Measurements from ENCODE around the gene GMDS.
A peak's percentile ranks its signal among the peaks of the same experiment; 100 is the strongest.

Gene GMDS

GRCh38 chr6:2216794-2217383 lies 28.5 kb downstream of the GMDS start:
- no peaks in the 10 kb centered on the region for H3K36me3 ChIP-seq (ENCODE audit: control insufficient read depth, insufficient read depth, low read length)
- H3K4me3 ChIP-seq (replicated peaks; ENCODE audit: low read depth, low read length) = no peak overlapping the region
- no peak for TF ChIP-seq CTCF (IDR thresholded peaks at IDR 0.05; ENCODE audit: insufficient read depth, low read length, poor library complexity, severe bottlenecking)
- DNase-seq (ENCODE audit: extremely low read depth, insufficient read length) = no peak
- no peaks in the 10 kb centered on the region for H3K27me3 ChIP-seq (replicated peaks; ENCODE audit: control insufficient read depth, insufficient read depth, low read length)

- DNase-seq (ENCODE audit: extremely low read depth, insufficient read length) = no peak
- Histone ChIP-seq H3K4me3 (replicated peaks; ENCODE audit: low read depth, low read length) (no peak overlapping the region), H3K27me3 (replicated peaks; ENCODE audit: control insufficient read depth, insufficient read depth, low read length) (no peaks in the 10 kb centered on the region), H3K36me3 (ENCODE audit: control insufficient read depth, insufficient read depth, low read length) (no peaks in the 10 kb centered on the region)
- no peak for TF ChIP-seq CTCF (IDR thresholded peaks at IDR 0.05; ENCODE audit: insufficient read depth, low read length, poor library complexity, severe bottlenecking)
Measured at GRCh38 chr6:2215342-2215741, 30.1 kb downstream of the GMDS start.

GRCh38 chr6:2213086-2213485 lies 32.3 kb downstream of the GMDS start:
- TF ChIP-seq CTCF (IDR thresholded peaks at IDR 0.05; ENCODE audit: insufficient read depth, low read length, poor library complexity, severe bottlenecking) = no peak
- H3K4me3 ChIP-seq (replicated peaks; ENCODE audit: low read depth, low read length) = no peak overlapping the region
- no peaks in the 10 kb centered on the region for H3K36me3 ChIP-seq (ENCODE audit: control insufficient read depth, insufficient read depth, low read length)
- DNase-seq (ENCODE audit: extremely low read depth, insufficient read length) = no peak
- H3K27me3 ChIP-seq (replicated peaks; ENCODE audit: control insufficient read depth, insufficient read depth, low read length) = no peaks in the 10 kb centered on the region

- DNase-seq (ENCODE audit: extremely low read depth, insufficient read length) = no peak
- Histone ChIP-seq H3K27me3 (replicated peaks; ENCODE audit: control insufficient read depth, insufficient read depth, low read length) (no peaks in the 10 kb centered on the region), H3K36me3 (ENCODE audit: control insufficient read depth, insufficient read depth, low read length) (no peaks in the 10 kb centered on the region), H3K4me3 (replicated peaks; ENCODE audit: low read depth, low read length) (no peak overlapping the region)
- peak; percentile 87 for TF ChIP-seq CTCF (IDR thresholded peaks at IDR 0.05; ENCODE audit: insufficient read depth, low read length, poor library complexity, severe bottlenecking)
Measured at GRCh38 chr6:2209226-2209809, 36.1 kb downstream of the GMDS start.

- no peaks in the 10 kb centered on the region for H3K36me3 ChIP-seq (ENCODE audit: control insufficient read depth, insufficient read depth, low read length)
- DNase-seq (ENCODE audit: extremely low read depth, insufficient read length) = no peak
- no peak overlapping the region for H3K4me3 ChIP-seq (replicated peaks; ENCODE audit: low read depth, low read length)
- H3K27me3 ChIP-seq (replicated peaks; ENCODE audit: control insufficient read depth, insufficient read depth, low read length) = no peaks in the 10 kb centered on the region
- TF ChIP-seq CTCF (IDR thresholded peaks at IDR 0.05; ENCODE audit: insufficient read depth, low read length, poor library complexity, severe bottlenecking) = no peak
Measured at GRCh38 chr6:2208468-2208867, 36.9 kb downstream of the GMDS start.

- no peak overlapping the region for H3K4me3 ChIP-seq (replicated peaks; ENCODE audit: low read depth, low read length)
- no peak for DNase-seq (ENCODE audit: extremely low read depth, insufficient read length)
- no peaks in the 10 kb centered on the region for H3K36me3 ChIP-seq (ENCODE audit: control insufficient read depth, insufficient read depth, low read length)
- no peaks in the 10 kb centered on the region for H3K27me3 ChIP-seq (replicated peaks; ENCODE audit: control insufficient read depth, insufficient read depth, low read length)
- no peak for TF ChIP-seq CTCF (IDR thresholded peaks at IDR 0.05; ENCODE audit: insufficient read depth, low read length, poor library complexity, severe bottlenecking)
Measured at GRCh38 chr6:2205396-2205795, 40.0 kb downstream of the GMDS start.
